ENCODE results near the gene WWC2. TPM values are rescaled to one million over a fixed set of nuclear protein-coding genes. Genes with fewer than 3 reads are reported as not detected.
A peak's percentile ranks its signal among the peaks of the same experiment; 100 is the strongest.

The WWC2 gene
- total RNA-seq, 1 donor, result 35.1 TPM

GRCh38 chr4:183180096-183180495 is 81.0 kb downstream of the WWC2 start:
- H3K79me2 ChIP-seq (ENCODE audit: insufficient read depth, low read length), result peaks cover 75% of the 10 kb centered on the region
- H2AFZ ChIP-seq (ENCODE audit: low read length), result no peak overlapping the region
- H3K4me3 ChIP-seq (ENCODE audit: insufficient read depth, low read length), result no peak overlapping the region
- H3K4me1 ChIP-seq (ENCODE audit: insufficient read depth, low read length), result peaks cover 18% of the 10 kb centered on the region
- no peak overlapping the region for H3K27ac ChIP-seq (ENCODE audit: low read depth, low read length)
- no peaks in the 10 kb centered on the region for H3K9me3 ChIP-seq (ENCODE audit: low read depth, low read length)
- no peak overlapping the region for H3K4me2 ChIP-seq (ENCODE audit: insufficient read depth, low read length)
- no peaks in the 10 kb centered on the region for H3K27me3 ChIP-seq (ENCODE audit: insufficient read depth, low read length)
- TF ChIP-seq CTCF (IDR thresholded peaks at IDR 0.05; ENCODE audit: extremely low read depth, low read depth, low read length), result no peak
- peaks cover 23% of the 10 kb centered on the region for H4K20me1 ChIP-seq (ENCODE audit: insufficient read depth, low read length)
- no peak for DNase-seq (ENCODE audit: insufficient read length, low spot score, missing footprints)
- H3K36me3 ChIP-seq (ENCODE audit: insufficient read depth, low read length), result no peaks in the 10 kb centered on the region

- H3K4me1 ChIP-seq (ENCODE audit: insufficient read depth, low read length), result peaks cover 15% of the 10 kb centered on the region
- no peak for TF ChIP-seq CTCF (IDR thresholded peaks at IDR 0.05; ENCODE audit: extremely low read depth, low read depth, low read length)
- no peak overlapping the region for H3K4me2 ChIP-seq (ENCODE audit: insufficient read depth, low read length)
- no peak overlapping the region for H3K4me3 ChIP-seq (ENCODE audit: insufficient read depth, low read length)
- DNase-seq (ENCODE audit: insufficient read length, low spot score, missing footprints), result no peak
- no peak overlapping the region for H2AFZ ChIP-seq (ENCODE audit: low read length)
- peaks cover 76% of the 10 kb centered on the region for H3K79me2 ChIP-seq (ENCODE audit: insufficient read depth, low read length)
- no peaks in the 10 kb centered on the region for H3K36me3 ChIP-seq (ENCODE audit: insufficient read depth, low read length)
- H3K27me3 ChIP-seq (ENCODE audit: insufficient read depth, low read length), result no peaks in the 10 kb centered on the region
- H3K9me3 ChIP-seq (ENCODE audit: low read depth, low read length), result no peaks in the 10 kb centered on the region
- peaks cover 23% of the 10 kb centered on the region for H4K20me1 ChIP-seq (ENCODE audit: insufficient read depth, low read length)
- no peak overlapping the region for H3K27ac ChIP-seq (ENCODE audit: low read depth, low read length)
These were observed 81.6 kb downstream of the WWC2 start for GRCh38 chr4:183180621-183181020.

- peaks cover 74% of the 10 kb centered on the region for H3K79me2 ChIP-seq (ENCODE audit: insufficient read depth, low read length)
- H3K4me2 ChIP-seq (ENCODE audit: insufficient read depth, low read length), result no peak overlapping the region
- no peak for TF ChIP-seq CTCF (IDR thresholded peaks at IDR 0.05; ENCODE audit: extremely low read depth, low read depth, low read length)
- H3K36me3 ChIP-seq (ENCODE audit: insufficient read depth, low read length), result no peaks in the 10 kb centered on the region
- H3K4me1 ChIP-seq (ENCODE audit: insufficient read depth, low read length), result peaks cover 10% of the 10 kb centered on the region
- no peaks in the 10 kb centered on the region for H3K9me3 ChIP-seq (ENCODE audit: low read depth, low read length)
- H2AFZ ChIP-seq (ENCODE audit: low read length), result no peak overlapping the region
- H3K27ac ChIP-seq (ENCODE audit: low read depth, low read length), result no peak overlapping the region
- no peak for DNase-seq (ENCODE audit: insufficient read length, low spot score, missing footprints)
- peaks cover 23% of the 10 kb centered on the region for H4K20me1 ChIP-seq (ENCODE audit: insufficient read depth, low read length)
- H3K27me3 ChIP-seq (ENCODE audit: insufficient read depth, low read length), result no peaks in the 10 kb centered on the region
- no peak overlapping the region for H3K4me3 ChIP-seq (ENCODE audit: insufficient read depth, low read length)
These were observed 82.0 kb downstream of the WWC2 start for GRCh38 chr4:183181081-183181480.

GRCh38 chr4:183182873-183183725 is 84.0 kb downstream of the WWC2 start:
- Histone ChIP-seq H3K36me3 (ENCODE audit: insufficient read depth, low read length) (no peaks in the 10 kb centered on the region), H3K27ac (ENCODE audit: low read depth, low read length) (peak overlapping the region; percentile 38), H3K27me3 (ENCODE audit: insufficient read depth, low read length) (no peaks in the 10 kb centered on the region), H4K20me1 (ENCODE audit: insufficient read depth, low read length) (peaks cover 25% of the 10 kb centered on the region), H3K79me2 (ENCODE audit: insufficient read depth, low read length) (peaks cover 73% of the 10 kb centered on the region), H3K4me3 (ENCODE audit: insufficient read depth, low read length) (no peak overlapping the region), H2AFZ (ENCODE audit: low read length) (no peak overlapping the region), H3K4me1 (ENCODE audit: insufficient read depth, low read length) (peaks cover 8% of the 10 kb centered on the region), H3K4me2 (ENCODE audit: insufficient read depth, low read length) (peak overlapping the region; percentile 30), H3K9me3 (ENCODE audit: low read depth, low read length) (no peaks in the 10 kb centered on the region)
- peak; percentile 76 for DNase-seq (ENCODE audit: insufficient read length, low spot score, missing footprints)
- no peak for TF ChIP-seq CTCF (IDR thresholded peaks at IDR 0.05; ENCODE audit: extremely low read depth, low read depth, low read length)

All from osteoblast (primary cell).